H1 (cell line): ENCODE data around the gene CHAT. TPM values are rescaled to one million over a fixed set of nuclear protein-coding genes. Genes with fewer than 3 reads are reported as not detected.

Source experiments
- BACH1 ChIP-seq: IDR thresholded peaks from 2 replicates; pipeline ENCODE4 v1.6.1; 2012; ENCODE audit warnings: low read length, improper control_type of control experiment
- polyA plus RNA-seq, 7 experiments: library from polyadenylated mRNA; depleted of rRNA in 3 of 7; stranded (reverse) in 5 of 7; unstranded in 2 of 7; fragments of >200 nt in 5 of 7; fragments of 200-250 nt in 2 of 7; gene quantifications; 1 replicate in 5 of 7; 2 replicates in 1 of 7; 4 replicates in 1 of 7; pipeline versions ENCODE4 v1.2.1 to v1.2.3, GENCODE V29; 2011 to 2013; ENCODE audit warnings: missing spikeins in 2 of 7, mixed read lengths in 2 of 7
- total RNA-seq: library from RNA; stranded (reverse); fragmentation: NEBNext Ultra II Directional; extraction: Animal tissue kit (Norgen Biotek cat#: 25700); gene quantifications from 2 replicates; pipeline ENCODE4 v1.2.1, GENCODE V29; 2021
- TF ChIP-seq, protein P1 (sequence below): IDR thresholded peaks from 2 replicates; pipeline ENCODE4 v1.6.1; 2011; ENCODE audit warnings: low read depth, mild to moderate bottlenecking, low read length; ENCODE audit not compliant: insufficient read depth

CHAT gene
- total and polyA plus RNA-seq, 2 of the 8 experiments (the other 6 are each of a cell fraction or from before 2014, with no cell fraction given): not detected

DNA sequence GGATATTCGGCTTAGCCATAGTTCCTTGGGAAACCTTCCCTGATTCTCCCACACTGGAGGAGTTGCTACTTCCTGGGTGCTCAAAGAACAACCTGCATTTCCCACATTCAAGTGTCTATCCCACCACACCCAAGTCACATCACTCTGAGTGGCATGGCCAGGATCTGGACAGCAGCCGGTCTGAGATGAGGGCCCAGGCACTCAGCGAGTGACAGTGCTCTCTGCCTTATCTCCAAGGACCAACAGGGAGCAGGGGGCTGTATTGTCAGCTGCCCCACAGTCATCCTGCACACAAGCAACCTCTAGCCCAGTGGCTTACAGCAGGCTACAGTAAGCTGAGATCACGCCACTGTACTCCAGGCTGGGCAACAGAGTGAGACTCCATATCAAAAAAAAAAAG is 19.8 kb upstream of the CHAT start (continued):
- no peak for TF ChIP-seq BACH1
- TF ChIP-seq, protein P1, sequence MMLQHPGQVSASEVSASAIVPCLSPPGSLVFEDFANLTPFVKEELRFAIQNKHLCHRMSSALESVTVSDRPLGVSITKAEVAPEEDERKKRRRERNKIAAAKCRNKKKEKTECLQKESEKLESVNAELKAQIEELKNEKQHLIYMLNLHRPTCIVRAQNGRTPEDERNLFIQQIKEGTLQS: no peak
